ENCODE data around the gene DCANP1.

The DCANP1 gene

DNA sequence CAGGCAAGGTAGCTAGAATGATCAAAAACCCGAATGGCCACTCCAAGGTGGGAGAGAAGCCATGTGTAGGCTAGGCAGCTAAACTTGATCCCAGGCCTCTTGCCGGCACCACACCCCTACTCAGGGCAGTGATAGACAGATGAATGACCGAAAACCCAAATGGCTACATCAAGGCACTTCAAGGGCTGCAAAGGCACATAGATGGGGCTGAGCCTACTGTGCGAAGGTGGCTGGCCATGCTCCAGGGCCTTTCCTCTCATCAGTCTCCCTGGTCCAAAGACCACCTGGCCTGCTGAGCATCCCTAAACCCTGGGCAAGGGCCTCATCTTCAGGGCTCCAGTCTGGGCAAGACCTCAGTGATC is 8.7 kb upstream of the DCANP1 start:
- no peak for DNase-seq

DNA sequence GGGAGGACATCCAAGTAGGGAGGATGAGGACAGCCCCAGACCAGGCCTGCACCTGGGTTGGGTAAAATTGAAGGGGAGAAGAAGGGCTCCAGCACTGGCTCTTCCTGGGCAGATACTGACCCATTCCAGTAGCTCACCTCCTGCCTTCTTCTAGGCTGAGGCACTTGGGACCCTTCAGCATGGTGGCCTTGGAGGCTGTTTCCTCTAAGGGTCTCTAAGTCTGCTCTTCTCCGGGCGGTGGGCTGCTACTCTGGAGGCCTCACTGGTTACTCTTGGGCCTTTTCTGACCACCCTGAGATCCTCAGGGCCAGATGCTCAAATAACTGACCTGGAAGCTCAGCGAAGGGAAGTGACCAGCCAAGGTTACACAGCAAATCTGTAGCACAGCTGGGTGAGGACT is 7.8 kb upstream of the DCANP1 start:
- DNase-seq, result no peak

DNA sequence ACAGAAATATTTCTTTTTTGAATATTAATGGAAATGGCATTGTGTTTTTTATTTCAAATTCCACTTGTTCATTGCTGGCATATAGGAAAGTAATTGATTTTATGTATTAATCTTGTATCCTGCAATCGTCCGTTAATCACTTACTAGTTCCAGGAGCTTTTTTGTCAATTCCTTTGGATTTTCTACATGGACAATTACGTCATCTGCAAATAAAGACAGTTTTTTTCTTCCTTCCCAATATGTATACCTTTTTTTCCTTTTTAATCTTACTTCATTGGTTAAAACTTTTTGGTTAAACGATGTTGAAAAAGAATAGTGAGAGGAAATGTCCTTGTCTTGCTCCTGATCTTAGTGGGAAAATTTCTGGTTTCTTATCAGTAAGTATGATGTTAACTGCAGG is 6.5 kb upstream of the DCANP1 start:
- DNase-seq, result no peak

DNA sequence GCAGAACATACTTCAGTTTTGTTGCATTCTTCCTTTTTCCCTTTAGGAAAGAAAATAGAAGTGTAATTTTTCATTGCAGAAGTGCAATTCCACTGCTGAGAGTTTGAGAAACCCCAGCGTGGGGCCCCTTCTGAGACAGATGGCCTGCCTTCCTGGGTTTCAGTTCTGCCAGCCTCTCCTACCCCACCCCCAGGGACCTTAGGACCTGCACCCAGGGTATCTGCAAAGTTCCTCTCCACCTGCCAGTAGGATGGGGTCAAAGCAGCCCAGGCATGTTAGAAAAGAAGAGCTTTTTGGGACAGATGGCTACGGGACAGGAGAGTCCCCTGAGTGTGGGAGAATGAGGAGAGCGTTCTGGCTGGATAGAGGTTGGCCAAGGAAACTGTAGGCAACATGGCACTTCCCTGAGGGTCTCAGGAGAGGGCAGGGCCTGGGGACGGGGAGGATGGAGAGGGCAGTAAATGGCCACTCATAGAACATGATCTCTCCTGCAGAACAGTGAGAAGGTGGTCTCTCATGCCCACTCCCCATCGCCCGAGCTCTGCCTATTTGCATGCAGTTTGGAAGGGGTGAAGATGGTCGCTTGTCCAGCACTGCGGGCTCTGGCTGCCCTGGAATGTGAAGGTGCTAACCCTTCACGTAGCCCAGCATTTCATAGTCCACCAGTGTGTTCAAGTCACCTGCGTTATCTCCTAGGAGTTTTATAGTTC is 5.3 kb upstream of the DCANP1 start, which contains the start of gene TIFAB:
Gene TIFAB, minus strand, starts transcription at position 31 of the 710 bp plus-strand sequence. CDS start 2,412 bp downstream, outside the sequence.
- no peak for DNase-seq

DNA sequence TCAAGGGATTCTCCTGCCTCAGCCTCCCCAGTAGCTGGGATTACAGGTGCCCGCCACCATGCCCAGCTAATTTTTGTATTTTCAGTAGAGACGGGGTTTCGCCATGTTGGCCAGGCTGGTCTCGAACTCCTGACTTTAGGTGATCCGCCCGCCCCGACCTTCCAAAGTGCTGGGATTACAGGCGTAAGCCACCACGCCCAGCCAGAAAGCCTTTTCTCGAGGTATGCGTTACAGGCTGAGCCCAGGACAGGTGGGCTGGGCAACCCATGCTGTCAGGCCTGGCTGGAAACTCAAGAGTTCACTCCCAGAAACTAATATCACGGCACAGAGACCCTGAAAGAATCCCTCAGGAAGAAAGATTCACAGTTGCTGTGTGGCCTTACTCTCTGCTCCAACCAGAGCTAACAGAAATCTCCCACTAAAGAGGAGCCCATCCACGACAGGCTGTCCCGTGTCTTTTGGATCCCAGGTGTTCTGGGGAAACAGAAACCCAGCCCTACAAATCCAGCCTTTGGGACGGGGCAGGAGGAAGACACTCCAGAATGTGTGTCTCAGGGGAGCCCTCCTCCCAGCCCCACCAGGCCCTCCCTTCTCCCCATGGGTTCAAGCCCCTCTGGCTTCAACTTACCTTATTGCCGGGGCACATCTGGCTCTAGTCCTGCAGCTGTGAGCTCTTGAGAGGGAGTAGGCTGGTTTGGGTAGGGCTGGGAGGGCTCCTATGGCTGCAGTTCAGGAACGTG is 4.6 kb upstream of the DCANP1 start:
- DNase-seq, result no peak

DNA sequence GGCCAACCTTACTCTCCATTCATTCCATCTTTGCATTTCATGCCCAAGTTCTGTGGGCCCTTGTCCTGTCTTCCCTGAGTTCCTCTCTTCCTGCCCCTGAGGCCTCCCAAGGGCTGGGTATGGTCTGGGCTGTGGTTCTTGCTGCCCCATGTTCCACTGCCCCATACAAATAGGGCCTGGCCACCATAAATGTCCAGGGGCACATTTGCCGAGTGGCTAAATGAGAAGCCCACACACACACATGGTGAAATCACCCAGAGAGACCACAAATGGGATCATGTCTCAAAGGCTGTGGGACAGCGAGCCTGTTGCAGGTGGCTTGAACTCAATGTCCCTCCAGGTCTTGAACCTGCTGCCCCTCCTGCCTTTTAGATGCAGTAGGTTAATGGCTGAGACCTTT is 3.8 kb upstream of the DCANP1 start:
- no peak for DNase-seq

DNA sequence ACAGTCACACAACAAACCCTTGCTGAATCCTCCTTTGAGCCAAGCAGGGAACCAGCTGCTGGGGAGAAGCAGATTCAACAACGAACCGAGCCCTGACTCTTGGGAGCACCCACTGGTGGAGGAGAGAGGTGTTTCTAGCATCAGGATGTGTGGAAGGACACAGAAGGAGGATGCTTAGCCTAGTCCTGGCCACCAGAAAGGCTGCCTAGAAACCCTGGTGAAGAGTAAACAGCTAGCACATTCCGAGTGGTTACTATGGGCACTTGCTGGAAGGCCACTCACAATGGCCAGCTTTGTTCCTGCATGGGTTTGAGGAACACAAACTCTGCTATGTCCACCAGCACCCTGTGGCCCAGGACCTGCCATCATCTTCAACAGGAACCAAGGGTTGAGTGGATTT is 3.2 kb upstream of the DCANP1 start:
- no peak for DNase-seq

DNA sequence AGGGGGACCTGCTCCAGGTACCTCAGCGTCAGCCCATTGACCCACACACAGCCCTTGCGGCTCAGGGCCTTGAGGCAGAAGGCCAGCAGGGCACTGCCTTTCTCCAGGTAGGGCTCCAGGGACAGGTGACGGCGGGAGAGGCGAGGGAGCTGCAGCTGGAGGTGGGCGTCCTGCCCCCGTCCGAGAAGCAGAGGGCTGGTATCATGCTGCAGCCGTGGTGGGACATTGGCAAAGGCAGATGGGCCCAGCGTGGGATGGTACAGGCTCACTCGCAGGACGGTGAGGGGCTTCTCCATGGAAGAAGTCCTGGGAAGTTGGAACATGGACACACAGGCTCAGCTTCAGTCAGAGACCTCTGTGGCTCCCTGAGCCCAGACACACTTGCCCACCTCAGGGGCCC is 2.5 kb upstream of the DCANP1 start:
- no peak for DNase-seq

DNA sequence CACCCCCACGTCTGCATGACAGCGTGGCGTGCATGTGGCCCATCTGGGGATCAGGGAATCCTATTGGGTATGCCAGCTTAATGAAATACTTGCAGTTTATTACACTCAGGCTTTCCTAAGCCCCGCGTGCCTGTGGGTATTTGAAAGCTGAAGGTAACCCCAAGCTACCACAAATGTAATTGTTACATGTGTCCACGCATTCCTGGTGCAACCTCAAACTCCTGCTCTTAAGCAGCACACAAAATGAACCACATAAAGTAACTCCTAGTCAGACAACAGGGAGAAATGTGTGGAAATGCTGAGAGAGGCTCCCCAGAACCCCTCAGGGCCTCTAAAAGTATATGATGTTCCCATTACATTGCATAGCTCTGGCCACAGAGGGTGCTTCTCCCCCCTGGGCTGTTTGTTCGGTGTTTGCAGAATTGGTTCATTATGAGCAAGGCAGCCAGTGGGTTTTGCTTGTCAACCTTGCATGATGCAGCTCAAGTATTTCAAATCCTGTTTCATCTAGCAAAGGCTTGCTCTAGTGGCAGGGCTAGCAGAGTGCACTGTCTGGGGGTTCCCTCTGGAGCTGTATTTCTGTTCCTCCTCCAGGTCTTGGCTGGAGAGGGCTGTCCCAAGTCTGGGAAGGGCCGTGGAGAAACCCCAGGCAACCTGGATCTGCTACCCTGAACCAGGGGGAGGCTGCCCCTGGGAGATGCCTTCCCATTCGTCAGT is 1.8 kb upstream of the DCANP1 start:
- DNase-seq, result no peak

DNA sequence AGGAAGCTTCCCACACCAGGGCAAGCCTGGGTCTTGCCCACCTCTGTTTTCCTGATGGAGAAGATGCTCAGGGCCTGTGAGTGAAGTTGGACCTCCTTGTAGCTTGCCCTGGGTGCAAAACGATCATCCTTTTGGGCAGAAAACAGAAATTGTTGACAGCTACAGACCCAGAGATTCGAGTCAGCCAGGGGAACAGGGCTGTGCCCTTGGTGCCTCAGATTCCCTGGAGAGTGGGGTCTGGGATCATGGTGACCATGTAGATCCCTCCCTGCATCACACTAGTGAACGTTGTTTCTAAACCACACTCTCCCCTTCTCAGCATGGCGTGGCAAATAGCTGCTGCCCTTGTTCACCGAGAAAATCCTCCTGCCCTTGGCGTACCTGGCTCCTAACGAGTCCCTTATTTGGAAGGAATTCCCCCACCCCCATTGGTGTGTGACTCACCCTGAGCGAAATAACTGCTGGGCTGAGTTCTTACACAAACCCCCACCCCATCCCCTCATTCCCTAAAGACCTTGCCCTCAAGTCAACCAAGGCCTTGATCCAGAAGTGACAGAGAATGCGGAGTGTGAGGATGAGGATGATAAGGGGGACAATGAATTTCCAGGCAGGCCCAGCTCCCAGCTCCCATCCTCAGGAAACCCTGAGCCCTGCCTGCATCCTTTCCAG is 1.1 kb upstream of the DCANP1 start:
- no peak for DNase-seq

DNA sequence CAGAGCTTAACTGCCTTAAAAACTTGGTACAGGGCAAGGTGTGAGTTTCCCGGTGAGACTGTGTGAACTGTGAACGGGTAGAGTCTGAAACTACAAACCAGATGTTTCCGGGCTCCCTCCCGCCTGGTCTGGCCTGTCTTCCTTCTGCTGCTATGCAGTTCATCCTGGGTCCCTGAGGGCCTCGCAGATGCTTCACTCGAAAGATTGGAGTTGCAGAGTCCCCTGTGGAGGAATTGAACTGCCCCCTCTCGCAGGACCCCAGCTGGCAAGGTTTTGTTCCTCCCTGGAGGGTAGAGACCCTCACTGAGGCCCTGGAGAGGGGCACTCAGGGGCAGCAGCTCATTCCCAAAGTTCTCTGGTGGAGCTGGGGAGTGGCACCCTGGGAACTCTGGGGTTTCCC is 533 bp downstream of the DCANP1 start:
- no peak for DNase-seq

DNA sequence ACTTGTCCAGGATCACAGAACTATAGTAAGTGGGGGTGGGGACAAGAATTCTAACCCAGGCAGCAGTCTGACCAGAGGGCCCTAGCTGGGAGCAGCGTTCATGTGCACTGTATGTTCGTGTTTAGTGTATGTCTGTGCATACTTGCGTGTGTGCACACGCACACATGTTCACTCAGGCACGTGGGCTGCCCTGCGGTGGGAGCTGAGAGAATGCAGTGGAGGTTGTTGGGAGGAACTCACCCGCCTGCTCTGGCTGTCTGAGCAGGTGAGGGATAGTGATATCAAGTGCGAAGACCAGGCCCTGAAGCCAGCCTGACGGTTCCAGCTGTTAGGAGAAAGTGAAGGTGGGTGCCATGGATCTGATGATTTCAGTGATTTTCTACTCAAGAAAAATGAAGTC is 942 bp downstream of the DCANP1 start:
- DNase-seq, result no peak

DNA sequence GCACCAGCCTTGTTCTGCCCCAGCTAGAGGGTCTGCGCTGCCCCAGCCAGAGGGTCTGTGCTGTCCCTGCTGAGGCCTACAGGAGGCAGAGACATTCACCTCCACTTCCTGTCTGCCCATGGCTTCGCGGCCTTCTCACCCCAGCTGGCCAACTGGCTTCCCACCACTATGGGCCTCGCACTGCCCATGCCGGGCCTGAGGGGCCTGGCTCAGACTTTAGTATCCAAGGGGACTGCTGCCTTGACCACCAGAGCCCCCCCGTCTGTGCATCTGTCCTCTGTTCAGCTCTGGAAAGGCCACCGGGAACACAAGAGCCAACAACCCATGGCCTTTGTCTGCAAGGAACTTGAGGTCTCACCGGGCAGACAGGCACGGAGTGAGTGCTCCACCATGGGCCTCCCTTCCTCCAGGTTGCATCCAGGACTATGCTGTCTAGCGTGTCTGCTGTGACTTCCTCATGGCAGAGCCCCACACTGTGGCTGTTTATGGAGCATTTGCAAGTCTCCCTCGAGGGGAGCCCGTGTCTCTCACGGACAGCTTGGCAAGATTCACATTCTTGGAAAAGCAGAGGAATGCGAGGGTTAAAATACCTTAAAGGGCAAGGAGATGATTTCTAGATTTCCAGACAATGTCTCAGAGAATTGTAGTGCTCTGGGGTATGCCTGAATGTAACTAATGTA is 1.7 kb downstream of the DCANP1 start:
- no peak for DNase-seq

DNA sequence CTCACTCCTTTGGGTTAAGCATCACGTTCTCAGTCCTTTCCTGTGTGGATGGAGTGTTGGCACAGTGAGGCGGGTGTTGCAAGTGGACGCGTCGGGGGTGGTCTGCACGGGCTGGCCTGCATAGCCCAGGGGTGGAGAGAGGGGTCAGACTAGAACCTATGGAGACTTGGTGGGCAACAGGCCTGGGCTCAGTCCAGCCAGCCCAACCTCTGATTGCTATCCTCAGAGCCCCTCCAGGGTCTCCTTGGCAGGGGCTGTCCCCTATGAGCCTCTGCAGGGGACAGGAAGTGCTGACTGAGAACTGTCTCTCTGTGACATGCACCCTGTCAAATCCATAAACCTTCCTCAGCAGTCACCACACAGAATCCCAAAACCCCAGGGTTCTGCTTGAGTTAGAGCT is 2.3 kb downstream of the DCANP1 start:
- no peak for DNase-seq

DNA sequence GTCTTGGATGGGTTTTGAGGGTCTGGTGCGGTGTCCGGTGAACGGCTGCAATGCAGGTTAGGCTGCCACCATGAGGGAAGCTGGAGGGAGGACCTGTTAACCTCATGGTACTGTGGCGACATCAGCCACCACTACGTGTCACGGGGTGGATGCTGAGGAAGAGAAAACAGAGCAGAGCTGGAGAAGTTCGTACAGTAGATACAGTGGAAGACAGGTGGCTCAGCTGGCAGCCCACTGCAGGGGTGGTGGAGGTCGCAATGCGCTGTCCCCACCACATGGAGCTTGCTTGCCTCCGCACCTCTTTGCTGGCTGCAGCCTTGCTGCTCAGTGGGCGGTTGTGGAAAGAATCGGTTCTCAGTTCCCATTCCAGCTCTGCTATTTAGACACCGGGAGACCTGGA is 2.8 kb downstream of the DCANP1 start:
- no peak for DNase-seq

DNA sequence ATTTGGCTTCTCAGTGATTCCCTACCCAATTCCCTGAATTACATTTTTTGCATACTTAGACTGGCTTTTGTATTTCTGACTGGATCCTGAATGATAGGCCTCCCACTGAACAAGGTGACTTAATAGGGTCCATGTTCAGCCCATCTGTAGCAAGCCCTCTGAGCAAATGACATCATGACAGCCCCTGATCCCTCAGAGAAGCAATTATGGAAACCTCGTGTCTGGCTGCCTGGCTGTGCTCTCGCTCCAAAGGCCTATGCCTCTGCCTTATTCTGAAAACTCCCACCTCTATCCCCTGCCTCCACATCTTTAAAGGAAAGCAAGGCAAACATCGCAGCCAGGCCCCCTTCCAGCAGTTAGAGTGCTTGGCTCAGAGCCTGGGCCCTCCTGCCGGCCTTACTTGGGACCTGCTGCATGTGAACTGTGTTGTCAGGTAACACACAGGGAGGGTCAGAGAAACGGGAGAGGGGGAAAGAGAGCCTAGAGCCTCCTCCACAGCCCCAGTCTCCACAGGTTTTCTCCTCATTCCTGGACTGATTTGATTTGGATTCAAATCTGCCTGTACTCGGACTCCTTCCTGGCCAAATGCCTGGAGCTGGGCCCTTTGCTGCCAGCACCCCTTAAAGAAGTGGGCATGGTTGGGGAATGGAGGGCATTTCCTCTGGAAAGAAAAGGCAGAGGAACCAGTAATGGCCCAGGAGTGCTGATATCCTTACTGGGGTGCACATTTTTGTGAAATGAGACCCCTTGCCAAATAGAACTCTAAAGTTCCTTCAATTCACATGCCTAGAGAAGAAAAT is 3.8 kb downstream of the DCANP1 start:
- DNase-seq, result no peak

DNA sequence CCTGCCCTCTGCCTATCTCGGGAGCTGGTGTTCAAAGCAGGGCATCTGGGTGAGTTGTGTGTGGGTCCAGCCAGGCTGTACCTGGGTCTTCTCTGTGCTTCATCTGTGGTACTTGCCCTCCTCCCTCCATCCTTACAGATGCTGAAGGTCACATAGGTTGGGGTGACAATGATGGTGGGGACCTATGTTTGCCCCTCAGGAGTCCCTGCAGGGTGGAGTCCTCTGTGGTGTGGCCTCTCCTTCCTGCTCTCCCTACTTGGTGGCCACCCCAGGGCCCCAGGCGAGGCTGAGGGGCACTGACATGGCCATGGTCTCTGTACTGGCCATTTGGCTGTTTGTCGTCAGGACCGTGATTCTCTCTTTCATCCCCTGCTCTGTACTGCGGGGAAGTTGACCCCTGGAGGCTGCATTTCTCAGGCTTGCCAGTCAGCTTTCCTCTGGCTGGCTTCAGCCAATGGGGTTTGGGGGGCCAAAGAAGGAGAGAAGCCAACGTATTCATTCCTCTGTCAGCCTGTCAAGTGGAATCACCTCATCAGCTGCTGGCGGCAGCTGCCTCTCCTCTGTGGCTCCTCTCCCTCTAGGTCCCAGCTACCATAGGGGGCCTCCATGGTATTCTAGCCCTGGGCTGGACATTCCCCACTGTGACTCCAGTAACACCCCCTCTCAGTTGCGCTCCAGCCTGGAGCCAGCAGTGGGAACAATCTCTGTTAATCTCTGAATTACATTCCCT is 4.6 kb downstream of the DCANP1 start:
- no peak for DNase-seq

DNA sequence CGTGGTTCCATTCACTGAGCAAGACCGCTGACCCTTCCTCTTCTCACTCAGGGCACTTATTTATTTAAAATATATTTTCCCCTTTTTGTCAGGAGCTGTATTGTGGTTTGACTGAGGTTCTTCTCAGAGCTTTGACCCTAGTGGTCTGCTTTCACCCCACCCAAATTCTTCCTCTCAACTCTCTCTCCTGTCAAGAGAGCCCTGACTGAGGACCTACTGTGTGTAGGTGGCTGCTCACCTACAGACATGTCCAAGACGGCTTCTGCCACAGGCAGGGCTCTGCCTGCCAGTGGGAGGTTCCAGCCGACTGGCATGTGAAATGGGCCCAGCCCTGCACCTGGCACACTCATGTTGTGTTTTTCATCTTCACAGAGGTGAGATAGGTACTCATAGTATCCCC is 5.2 kb downstream of the DCANP1 start:
- DNase-seq, result no peak

DNA sequence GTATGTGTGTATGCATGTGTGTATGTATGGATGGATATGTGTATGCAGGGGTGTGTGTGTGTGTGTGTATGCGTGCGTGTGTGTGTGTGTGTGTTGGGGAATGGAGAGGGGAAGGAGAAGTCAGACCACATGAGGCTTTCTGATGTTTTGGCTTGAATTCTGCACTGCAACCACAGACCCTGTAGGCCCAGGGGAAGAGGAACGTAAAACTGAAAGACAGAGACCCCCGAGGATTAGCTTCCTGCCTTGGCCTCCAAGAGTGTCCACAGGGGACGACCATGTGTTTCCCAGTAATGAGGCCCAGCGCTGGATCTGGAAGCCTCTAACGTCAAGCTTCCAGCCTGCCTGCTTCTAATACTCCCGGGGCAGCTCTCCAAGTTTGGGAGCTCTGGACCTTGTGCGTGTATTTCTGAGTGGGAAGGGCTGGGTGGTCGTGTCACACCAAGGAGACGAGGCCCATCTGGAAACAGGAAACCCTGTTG is 5.8 kb downstream of the DCANP1 start:
- no peak for DNase-seq

DNA sequence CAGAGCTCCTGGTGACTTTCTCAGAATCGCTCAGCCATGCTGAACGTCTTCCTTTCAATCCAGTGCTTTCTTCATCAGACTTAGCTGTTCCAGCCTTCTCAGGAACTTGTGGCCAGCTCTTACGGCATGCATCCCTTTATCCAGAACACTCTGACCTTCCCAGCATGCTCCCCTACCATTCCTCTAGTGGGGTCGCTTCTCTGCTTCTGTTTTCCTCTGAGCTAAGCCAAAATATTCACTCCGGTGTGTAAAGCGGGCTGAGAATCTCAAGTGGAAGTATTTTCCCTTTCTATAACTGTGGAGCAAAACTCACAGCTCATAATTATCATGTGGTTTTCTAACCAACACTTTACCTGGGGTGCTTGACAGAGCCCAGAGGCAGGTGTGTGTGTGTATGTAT is 6.2 kb downstream of the DCANP1 start:
- no peak for DNase-seq
